HL-60 (cell line): ENCODE results near the gene SREK1IP1.

Experiments
- CTCF ChIP-seq: IDR thresholded peaks from one replicate; pipeline ENCODE4 v1.5.1; 2011; ENCODE audit warnings: low read length, control low read depth, inconsistent platforms; ENCODE audit not compliant: insufficient read depth
- POLR2AphosphoS5 ChIP-seq: IDR thresholded peaks from 2 replicates; pipeline ENCODE4 v1.6.1; 2012; ENCODE audit warnings: low read depth

GRCh38 chr5:64796301-64796700 lies 27.8 kb upstream of the SREK1IP1 start:
- TF ChIP-seq CTCF (no peak), POLR2AphosphoS5 (no peak)
